Endodermal cell (in vitro differentiated cells): ENCODE measurements around the gene THSD8. TPM values are rescaled to one million over a fixed set of nuclear protein-coding genes. Genes with fewer than 3 reads are reported as not detected.

Experiments
- DNase-seq: peaks from one replicate; pipeline ENCODE4 v3.0.0-alpha.2; 2017
- H3K27ac ChIP-seq: 2 replicates; pipeline ENCODE4 v1.5.1; 2013; ENCODE audit warnings: mild to moderate bottlenecking, low read depth, low read length, moderate library complexity
- H3K27me3 ChIP-seq: 2 replicates; pipeline ENCODE4 v1.6.1; 2013; ENCODE audit warnings: mild to moderate bottlenecking, low read length, moderate library complexity; ENCODE audit not compliant: insufficient read depth, control insufficient read depth, poor library complexity, severe bottlenecking
- H3K36me3 ChIP-seq: 2 replicates; pipeline ENCODE4 v1.7.0; 2013; ENCODE audit warnings: mild to moderate bottlenecking, low read length, moderate library complexity; ENCODE audit not compliant: control insufficient read depth, insufficient read depth
- H3K4me1 ChIP-seq: one replicate; pipeline ENCODE4 v1.7.0; 2013; ENCODE audit warnings: low read length; ENCODE audit not compliant: control insufficient read depth, insufficient read depth
- H3K4me3 ChIP-seq: 2 replicates; pipeline ENCODE4 v1.5.1; 2013; ENCODE audit warnings: mild to moderate bottlenecking, low read length, moderate library complexity
- H3K9ac ChIP-seq: 2 replicates; pipeline ENCODE4 v1.6.1; 2013; ENCODE audit warnings: mild to moderate bottlenecking, low read length, moderate library complexity; ENCODE audit not compliant: poor library complexity, severe bottlenecking; ENCODE audit errors: extremely low read depth
- H3K9me3 ChIP-seq: 2 replicates; pipeline ENCODE4 v1.6.1; 2013; ENCODE audit warnings: mild to moderate bottlenecking, low read length, moderate library complexity; ENCODE audit not compliant: control insufficient read depth
- H3K27ac Mint-ChIP-seq: 2 replicates; pipeline ENCODE4 v1.8.0; 2020; ENCODE audit warnings: mixed read lengths
- H3K27me3 Mint-ChIP-seq: 2 replicates; pipeline ENCODE4 v1.8.0; 2021; ENCODE audit warnings: mild to moderate bottlenecking, mixed read lengths; ENCODE audit not compliant: insufficient read depth
- H3K36me3 Mint-ChIP-seq: 2 replicates; pipeline ENCODE4 v1.8.0; 2020; ENCODE audit warnings: low read depth, mixed read lengths
- H3K4me1 Mint-ChIP-seq: 2 replicates; pipeline ENCODE4 v1.8.0; 2020; ENCODE audit warnings: mixed read lengths
- H3K4me3 Mint-ChIP-seq: 2 replicates; pipeline ENCODE4 v1.8.0; 2020; ENCODE audit warnings: mild to moderate bottlenecking, moderate library complexity, mixed read lengths
- H3K9me3 Mint-ChIP-seq: 2 replicates; pipeline ENCODE4 v1.8.0; 2020; ENCODE audit warnings: mild to moderate bottlenecking, mixed read lengths
- CTCF ChIP-seq: fragments of 200-600 bp; sonication (generic); conservative IDR thresholded peaks from 2 replicates; pipeline ENCODE4 v1.5.0; 2021; ENCODE audit warnings: antibody characterized with exemption, mild to moderate bottlenecking
- WGBS, 2 experiments: methylation state at CpG; one replicate each; pipeline versions ENCODE4 v1.1.5 to v1.1.7; 2013; ENCODE audit warnings: missing lambda C conversion rate in 2 of 2, mixed read lengths in 1 of 2; ENCODE audit not compliant: insufficient coverage in 1 of 2, insufficient read length in 1 of 2; 5-methylcytosine and 5-hydroxymethylcytosine counted together
- total RNA-seq, 2 donors: library from RNA; stranded (reverse); fragmentation: NEBNext Ultra II Directional in 1 of 2; extraction: Animal tissue kit (Norgen Biotek cat#: 25700) in 1 of 2; gene quantifications; 2 replicates in 1 of 2; 3 replicates in 1 of 2; pipeline ENCODE4 v1.2.1, GENCODE V29; 2021

Gene THSD8
- total RNA-seq, 2 donors from 2014 or later = 34.4 to 57.4 TPM

GRCh38 chr19:12777217-12778016 lies 24.5 kb upstream of the THSD8 start:
- peak overlapping the region; percentile 59 for H3K4me3 Mint-ChIP-seq
- H3K9me3 ChIP-seq = no peaks in the 10 kb centered on the region
- WGBS, 2 experiments = 15 to 19% methylated on average over 23 to 43 of the region's 43 CpGs
- H3K9me3 Mint-ChIP-seq = no peaks in the 10 kb centered on the region
- H3K27me3 ChIP-seq = no peaks in the 10 kb centered on the region
- TF ChIP-seq CTCF = peak; percentile 98
- H3K36me3 Mint-ChIP-seq = peaks cover 12% of the 10 kb centered on the region
- no peaks in the 10 kb centered on the region for H3K27me3 Mint-ChIP-seq
- no peak overlapping the region for H3K27ac Mint-ChIP-seq
- peaks cover 22% of the 10 kb centered on the region for H3K4me1 Mint-ChIP-seq
- no peaks in the 10 kb centered on the region for H3K4me1 ChIP-seq
- peak overlapping the region; percentile 82 for H3K4me3 ChIP-seq
- no peaks in the 10 kb centered on the region for H3K36me3 ChIP-seq
- peak; percentile 94 for DNase-seq
- no peak overlapping the region for H3K27ac ChIP-seq
- no peak overlapping the region for H3K9ac ChIP-seq

- H3K4me3 Mint-ChIP-seq = peak overlapping the region; percentile 59
- no peaks in the 10 kb centered on the region for H3K27me3 Mint-ChIP-seq
- H3K9me3 ChIP-seq = no peaks in the 10 kb centered on the region
- peaks cover 12% of the 10 kb centered on the region for H3K36me3 Mint-ChIP-seq
- peak overlapping the region; percentile 81 for H3K27ac Mint-ChIP-seq
- H3K27ac ChIP-seq = peak overlapping the region; percentile 14
- H3K9ac ChIP-seq = no peak overlapping the region
- no peak for TF ChIP-seq CTCF
- peak overlapping the region; percentile 82 for H3K4me3 ChIP-seq
- peaks cover under 1% of the 10 kb centered on the region for H3K4me1 ChIP-seq
- H3K9me3 Mint-ChIP-seq = no peaks in the 10 kb centered on the region
- no peaks in the 10 kb centered on the region for H3K27me3 ChIP-seq
- H3K4me1 Mint-ChIP-seq = peaks cover 22% of the 10 kb centered on the region
- peak; percentile 84 for DNase-seq
- no peaks in the 10 kb centered on the region for H3K36me3 ChIP-seq
- WGBS, 2 experiments = 7 to 18% methylated on average over 12 to 44 of the region's 44 CpGs
Observed at GRCh38 chr19:12778017-12778904, 23.6 kb upstream of the THSD8 start.

DNA sequence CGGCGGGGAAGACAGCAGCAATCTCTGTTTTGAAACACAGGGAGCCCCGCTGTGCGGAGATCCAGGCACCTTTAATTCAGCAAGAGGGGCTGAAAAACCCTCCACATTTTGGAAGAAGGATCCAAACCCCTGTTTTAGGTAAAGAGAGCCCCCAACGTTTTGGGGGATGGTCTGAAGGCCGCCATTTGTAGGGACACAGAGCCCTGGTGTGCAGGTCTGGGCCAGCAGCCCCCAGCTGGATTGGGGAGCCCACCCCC lies 23.0 kb upstream of the THSD8 start:
- TF ChIP-seq CTCF = no peak
- peaks cover 7% of the 10 kb centered on the region for H3K36me3 Mint-ChIP-seq
- peaks cover 21% of the 10 kb centered on the region for H3K4me1 Mint-ChIP-seq
- peaks cover 4% of the 10 kb centered on the region for H3K4me1 ChIP-seq
- no peaks in the 10 kb centered on the region for H3K36me3 ChIP-seq
- WGBS, 2 experiments = 39 to 48% methylated on average over 5 to 6 of the region's 6 CpGs
- no peak overlapping the region for H3K9ac ChIP-seq
- no peaks in the 10 kb centered on the region for H3K27me3 ChIP-seq
- H3K9me3 Mint-ChIP-seq = no peaks in the 10 kb centered on the region
- peak overlapping the region; percentile 82 for H3K4me3 ChIP-seq
- DNase-seq = no peak
- no peak overlapping the region for H3K27ac ChIP-seq
- no peaks in the 10 kb centered on the region for H3K27me3 Mint-ChIP-seq
- H3K27ac Mint-ChIP-seq = peak overlapping the region; percentile 81
- H3K9me3 ChIP-seq = no peaks in the 10 kb centered on the region
- H3K4me3 Mint-ChIP-seq = peak overlapping the region; percentile 59
